HG02610 (cell line): ENCODE measurements around the gene ACSM2A.
"Not testable (repeated sequence)": the region's sequence is repeated elsewhere in the genome, so short reads cannot be mapped to it uniquely, and the experiment has no call there.

Experiments
- ATAC-seq: cut with Tn5 transposase; IDR thresholded peaks from one replicate; pipeline ENCODE4 v1.9.1; 2021; ENCODE audit warnings: mild to moderate bottlenecking, moderate library complexity; ENCODE audit not compliant: unreplicated experiment

Gene ACSM2A

DNA sequence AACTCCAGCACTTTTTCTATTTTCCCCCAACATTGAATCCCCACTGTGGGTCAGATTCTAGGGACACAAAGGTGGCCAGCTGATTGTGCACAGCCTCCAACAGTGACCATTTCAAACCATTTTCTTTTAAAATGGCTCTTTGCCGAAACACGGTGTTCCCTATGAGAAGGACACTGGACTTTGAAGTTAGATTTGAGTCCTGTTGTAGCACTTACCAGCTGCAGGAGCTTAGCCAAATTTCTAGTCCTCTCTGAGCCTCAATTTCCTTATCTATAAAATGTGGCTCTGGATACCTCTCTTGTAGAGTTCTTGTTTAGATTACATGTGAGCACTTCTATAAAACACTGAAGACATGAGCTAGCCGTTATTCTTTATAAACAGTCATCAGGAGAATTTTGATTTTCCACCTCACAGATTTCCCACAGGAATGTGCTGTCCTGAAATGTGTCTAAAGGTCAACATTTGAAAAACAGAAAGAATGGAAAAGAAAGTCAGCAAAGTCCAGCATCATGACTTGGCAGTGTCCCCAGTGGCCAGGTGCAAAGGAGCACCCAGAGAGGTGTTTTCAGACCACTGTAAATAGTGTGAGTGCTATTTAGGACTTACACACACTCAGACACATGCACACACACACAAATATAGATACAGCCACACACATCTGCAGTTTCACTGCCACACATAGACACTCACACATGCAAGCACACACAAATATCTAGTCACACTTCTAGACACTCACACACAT, 4.5 kb upstream of the ACSM2A start:
- not testable (repeated sequence) for ATAC-seq

- not testable (repeated sequence) for ATAC-seq
Measured at GRCh38 chr16:20453633-20454032, 2.3 kb downstream of the ACSM2A start.

- not testable (repeated sequence) for ATAC-seq
Measured at GRCh38 chr16:20459227-20459626, 7.9 kb downstream of the ACSM2A start.

DNA sequence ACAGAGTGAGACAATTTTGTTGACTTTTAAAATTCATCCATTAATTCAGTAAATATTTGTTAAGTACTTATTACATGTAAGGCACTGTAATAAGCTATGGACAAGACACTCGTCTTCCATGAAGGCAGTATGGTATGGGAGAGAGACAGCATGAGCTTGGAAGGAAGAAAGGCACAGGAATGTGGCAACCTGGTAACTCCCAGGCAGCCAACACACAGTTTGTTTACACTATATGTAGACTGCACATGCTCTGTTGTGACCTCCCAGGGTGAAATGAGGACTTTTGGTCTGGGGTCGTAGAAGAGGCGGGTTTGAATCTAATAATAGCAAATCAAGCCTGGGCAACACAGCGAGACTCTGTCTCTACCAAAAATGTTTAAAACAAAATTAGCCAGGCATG, 9.0 kb downstream of the ACSM2A start:
- not testable (repeated sequence) for ATAC-seq

- not testable (repeated sequence) for ATAC-seq
Measured at GRCh38 chr16:20468954-20469353, 17.6 kb downstream of the ACSM2A start.

GRCh38 chr16:20469930-20470329, 18.6 kb downstream of the ACSM2A start:
- not testable (repeated sequence) for ATAC-seq

- ATAC-seq, result not testable (repeated sequence)
Measured at GRCh38 chr16:20470732-20471131, 19.4 kb downstream of the ACSM2A start.

- not testable (repeated sequence) for ATAC-seq
Measured at GRCh38 chr16:20477188-20477744, 25.9 kb downstream of the ACSM2A start.

- not testable (repeated sequence) for ATAC-seq
Measured at GRCh38 chr16:20483989-20484388, 32.7 kb downstream of the ACSM2A start.

- no peak for ATAC-seq
Measured at GRCh38 chr16:20484726-20485125, 33.4 kb downstream of the ACSM2A start.

GRCh38 chr16:20485408-20485807, 34.1 kb downstream of the ACSM2A start:
- no peak for ATAC-seq

GRCh38 chr16:20490994-20491393, 39.7 kb downstream of the ACSM2A start:
- ATAC-seq, result not testable (repeated sequence)

DNA sequence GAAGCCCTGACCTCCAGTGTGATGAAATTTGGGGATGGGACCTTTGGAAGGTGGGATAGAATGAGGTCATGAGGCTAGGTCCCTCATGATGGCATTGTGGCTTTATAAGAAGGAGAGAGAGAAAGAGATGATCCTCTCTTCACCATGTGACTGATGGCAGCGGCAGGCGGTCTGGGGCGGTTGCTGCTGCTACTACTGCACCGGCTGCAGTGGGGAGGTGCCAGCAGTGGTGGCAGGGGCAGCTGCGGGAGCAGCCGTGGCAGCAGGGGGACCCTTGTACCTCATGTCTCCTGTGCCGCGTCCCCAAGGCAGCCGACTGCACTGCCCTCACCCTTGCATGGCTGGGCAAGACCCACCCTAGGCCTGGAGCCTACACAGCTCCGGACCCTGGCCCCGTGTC, 40.1 kb downstream of the ACSM2A start:
- not testable (repeated sequence) for ATAC-seq

DNA sequence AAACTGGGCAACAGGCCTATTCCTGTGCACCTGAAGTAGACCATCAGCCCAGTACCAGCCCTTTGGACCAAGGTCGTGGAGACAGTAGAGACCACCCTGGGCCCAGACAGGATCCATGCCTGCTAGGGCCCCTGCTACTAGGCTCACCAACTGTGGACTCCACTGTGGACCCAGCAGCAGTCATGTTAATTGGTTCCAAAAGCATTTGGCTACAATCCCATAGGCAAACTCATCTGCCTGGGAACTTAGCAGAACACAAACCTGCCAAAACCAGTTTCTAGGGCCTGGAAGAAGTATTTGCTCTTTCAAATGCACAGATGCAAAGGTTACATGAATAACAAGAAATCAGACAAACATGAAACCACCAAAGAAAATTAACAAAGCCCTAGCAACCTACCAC, 53.1 kb downstream of the ACSM2A start:
- no peak for ATAC-seq

- no peak for ATAC-seq
Measured at GRCh38 chr16:20507280-20507679, 56.0 kb downstream of the ACSM2A start.

GRCh38 chr16:20510323-20510722, 59.0 kb downstream of the ACSM2A start:
- ATAC-seq, result no peak

GRCh38 chr16:20515688-20516090, 64.4 kb downstream of the ACSM2A start:
- no peak for ATAC-seq

DNA sequence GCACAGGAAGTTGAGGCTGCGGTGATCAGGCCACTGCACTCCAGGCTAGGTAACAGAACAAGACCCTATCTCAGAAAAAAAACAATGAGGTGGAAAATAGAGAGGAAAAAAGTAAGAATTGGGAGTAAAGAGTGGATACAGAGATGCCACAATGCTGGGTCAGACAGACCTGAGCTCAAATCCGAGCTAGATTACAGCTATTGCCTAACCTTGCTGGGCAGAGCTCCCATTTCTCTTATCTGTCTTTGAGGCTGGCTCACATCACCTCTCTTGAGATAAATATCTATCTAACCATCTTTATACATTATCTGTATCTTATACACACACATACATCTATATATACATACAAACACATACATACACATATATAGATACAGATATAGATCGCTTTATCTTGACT, 65.8 kb downstream of the ACSM2A start:
- ATAC-seq, result no peak

DNA sequence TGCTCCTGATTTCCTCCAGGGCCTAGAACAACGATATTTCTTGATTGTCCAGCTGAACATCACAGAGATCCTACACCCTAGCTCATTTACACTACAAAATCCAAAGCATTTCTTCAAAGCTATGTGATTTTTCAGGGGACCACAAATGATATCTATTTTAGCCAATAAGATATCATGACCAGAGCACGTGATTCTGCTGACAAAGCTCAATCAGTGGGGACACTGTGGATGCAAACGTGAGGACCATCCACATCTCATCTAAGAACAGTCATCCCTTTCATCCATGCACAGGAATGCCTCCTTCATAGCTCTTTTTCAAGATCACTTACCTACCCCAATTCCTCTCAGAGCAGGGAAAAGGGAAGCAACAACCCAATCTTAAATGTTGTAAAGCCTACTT, 67.9 kb downstream of the ACSM2A start:
- ATAC-seq, result no peak

DNA sequence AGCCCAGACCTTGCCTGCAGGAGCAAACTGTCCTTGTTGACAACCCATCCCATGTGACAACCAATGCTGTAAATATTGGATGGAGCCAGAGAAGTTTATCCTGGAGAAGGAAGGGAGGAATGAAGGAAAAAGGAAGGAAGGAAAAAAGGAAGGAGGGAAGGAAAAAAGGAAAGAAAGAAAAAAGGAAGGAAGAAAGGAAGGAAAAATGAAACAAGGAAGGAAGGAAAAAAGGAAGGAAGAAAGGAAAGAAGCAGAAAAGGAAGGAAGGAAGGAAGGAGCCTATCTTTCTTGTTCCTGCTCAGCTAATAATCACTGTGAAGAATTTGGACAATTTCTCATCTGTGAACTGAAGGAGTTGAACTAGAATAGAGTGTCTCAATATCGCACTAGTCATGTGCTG, 68.8 kb downstream of the ACSM2A start:
- ATAC-seq, result no peak

GRCh38 chr16:20531795-20532194, 80.5 kb downstream of the ACSM2A start:
- not testable (repeated sequence) for ATAC-seq

- ATAC-seq, result not testable (repeated sequence)
Measured at GRCh38 chr16:20532284-20532792, 81.0 kb downstream of the ACSM2A start.
